ENCODE data around the gene MAGEA4. TPM values are rescaled to one million over a fixed set of nuclear protein-coding genes. Genes with fewer than 3 reads are reported as not detected.

Gene MAGEA4
- total RNA-seq, 1 donor from 2014 or later: not detected

GRCh38 chrX:151938172-151938571, 25.5 kb downstream of the MAGEA4 start:
- Mint-ChIP-seq H3K9me3 (ENCODE audit: unreplicated experiment) (no peaks in the 10 kb centered on the region), H3K27ac (ENCODE audit: unreplicated experiment) (no peak overlapping the region), H3K27me3 (ENCODE audit: low read depth, unreplicated experiment) (no peaks in the 10 kb centered on the region), H3K36me3 (ENCODE audit: low read depth, unreplicated experiment) (no peaks in the 10 kb centered on the region), H3K4me3 (ENCODE audit: unreplicated experiment) (no peak overlapping the region), H3K4me1 (ENCODE audit: low read depth, unreplicated experiment) (no peaks in the 10 kb centered on the region)
- Histone ChIP-seq H3K27me3 (ENCODE audit: insufficient read depth, low read length) (no peaks in the 10 kb centered on the region), H4K20me1 (ENCODE audit: insufficient read depth, low read length) (no peaks in the 10 kb centered on the region), H3K4me3 (ENCODE audit: insufficient read depth, low read depth, low read length) (no peak overlapping the region), H3K9ac (ENCODE audit: low read length) (no peak overlapping the region), H3K4me1 (ENCODE audit: insufficient read depth, low read length) (no peaks in the 10 kb centered on the region), H3K9me3 (ENCODE audit: insufficient read depth, low read depth, low read length) (no peaks in the 10 kb centered on the region), H2AFZ (ENCODE audit: low read depth, low read length) (no peak overlapping the region), H3K4me2 (ENCODE audit: low read length) (no peak overlapping the region), H3K36me3 (ENCODE audit: insufficient read depth, low read length) (no peaks in the 10 kb centered on the region), H3K27ac (ENCODE audit: low read depth, low read length) (no peak overlapping the region), H3K79me2 (ENCODE audit: insufficient read depth, low read length) (no peaks in the 10 kb centered on the region)
- TF ChIP-seq CTCF (IDR thresholded peaks at IDR 0.05; ENCODE audit: insufficient read depth, low read depth, low read length): no peak
- TF ChIP-seq EZH2 (IDR thresholded peaks at IDR 0.05; ENCODE audit: insufficient read depth, low read length): no peak
- no peak for FAIRE-seq
- no peak for DNase-seq (ENCODE audit: low read depth)

GRCh38 chrX:151954730-151955129, 42.0 kb downstream of the MAGEA4 start:
- Mint-ChIP-seq H3K27me3 (ENCODE audit: low read depth, unreplicated experiment) (peaks cover 5% of the 10 kb centered on the region), H3K9me3 (ENCODE audit: unreplicated experiment) (no peaks in the 10 kb centered on the region), H3K36me3 (ENCODE audit: low read depth, unreplicated experiment) (no peaks in the 10 kb centered on the region), H3K27ac (ENCODE audit: unreplicated experiment) (no peak overlapping the region), H3K4me1 (ENCODE audit: low read depth, unreplicated experiment) (no peaks in the 10 kb centered on the region), H3K4me3 (ENCODE audit: unreplicated experiment) (no peak overlapping the region)
- Histone ChIP-seq H3K4me2 (ENCODE audit: low read length) (no peak overlapping the region), H3K27me3 (ENCODE audit: insufficient read depth, low read length) (no peaks in the 10 kb centered on the region), H2AFZ (ENCODE audit: low read depth, low read length) (no peak overlapping the region), H3K27ac (ENCODE audit: low read depth, low read length) (no peak overlapping the region), H3K9ac (ENCODE audit: low read length) (no peak overlapping the region), H4K20me1 (ENCODE audit: insufficient read depth, low read length) (no peaks in the 10 kb centered on the region), H3K36me3 (ENCODE audit: insufficient read depth, low read length) (peaks cover 23% of the 10 kb centered on the region), H3K4me3 (ENCODE audit: insufficient read depth, low read depth, low read length) (no peak overlapping the region), H3K4me1 (ENCODE audit: insufficient read depth, low read length) (no peaks in the 10 kb centered on the region), H3K9me3 (ENCODE audit: insufficient read depth, low read depth, low read length) (no peaks in the 10 kb centered on the region), H3K79me2 (ENCODE audit: insufficient read depth, low read length) (no peaks in the 10 kb centered on the region)
- TF ChIP-seq CTCF (IDR thresholded peaks at IDR 0.05; ENCODE audit: insufficient read depth, low read depth, low read length) (no peak), EZH2 (IDR thresholded peaks at IDR 0.05; ENCODE audit: insufficient read depth, low read length) (no peak)
- FAIRE-seq: no peak
- no peak for DNase-seq (ENCODE audit: low read depth)

GRCh38 chrX:151958101-151958500, 45.4 kb downstream of the MAGEA4 start:
- no peaks in the 10 kb centered on the region for H3K27me3 ChIP-seq (ENCODE audit: insufficient read depth, low read length)
- Mint-ChIP-seq H3K4me1 (ENCODE audit: low read depth, unreplicated experiment) (no peaks in the 10 kb centered on the region), H3K36me3 (ENCODE audit: low read depth, unreplicated experiment) (no peaks in the 10 kb centered on the region), H3K27me3 (ENCODE audit: low read depth, unreplicated experiment) (peaks cover 11% of the 10 kb centered on the region), H3K27ac (ENCODE audit: unreplicated experiment) (no peak overlapping the region), H3K9me3 (ENCODE audit: unreplicated experiment) (no peaks in the 10 kb centered on the region), H3K4me3 (ENCODE audit: unreplicated experiment) (no peak overlapping the region)
- no peak overlapping the region for H3K27ac ChIP-seq (ENCODE audit: low read depth, low read length)
- FAIRE-seq: no peak
- TF ChIP-seq CTCF (IDR thresholded peaks at IDR 0.05; ENCODE audit: insufficient read depth, low read depth, low read length) (no peak), EZH2 (IDR thresholded peaks at IDR 0.05; ENCODE audit: insufficient read depth, low read length) (no peak)
- no peaks in the 10 kb centered on the region for H4K20me1 ChIP-seq (ENCODE audit: insufficient read depth, low read length)
- H3K9me3 ChIP-seq (ENCODE audit: insufficient read depth, low read depth, low read length): no peaks in the 10 kb centered on the region
- H2AFZ ChIP-seq (ENCODE audit: low read depth, low read length): no peak overlapping the region
- no peaks in the 10 kb centered on the region for H3K4me1 ChIP-seq (ENCODE audit: insufficient read depth, low read length)
- H3K9ac ChIP-seq (ENCODE audit: low read length): no peak overlapping the region
- no peaks in the 10 kb centered on the region for H3K79me2 ChIP-seq (ENCODE audit: insufficient read depth, low read length)
- no peak overlapping the region for H3K4me2 ChIP-seq (ENCODE audit: low read length)
- H3K4me3 ChIP-seq (ENCODE audit: insufficient read depth, low read depth, low read length): no peak overlapping the region
- DNase-seq (ENCODE audit: low read depth): no peak
- peaks cover 39% of the 10 kb centered on the region for H3K36me3 ChIP-seq (ENCODE audit: insufficient read depth, low read length)
